IMR-90 (cell line): ENCODE data around the gene CYREN. TPM values are rescaled to one million over a fixed set of nuclear protein-coding genes. Genes with fewer than 3 reads are reported as not detected.

Source experiments
- ATAC-seq: fragments of 200-7000 bp; cut with Tn5 transposase; 2 replicates; pipeline ENCODE4 v1.9.1; 2020; ENCODE audit warnings: low read depth, mild to moderate bottlenecking, moderate library complexity
- BruUV-seq: library from RNA; stranded (reverse); fragments of 400-500 nt; replicated peaks from 2 replicates; lab custom pipeline; 2021; lab: Mats Ljungman, UMichigan
- CTCF ChIA-PET: fragments of 300-600 bp; formaldehyde crosslinking; extraction: SDS; loops from one replicate; lab custom pipeline; 2021; ENCODE audit warnings: antibody characterized with exemption; lab: Yijun Ruan, JAX
- POLR2A ChIA-PET: fragments of 300-600 bp; sonication (Branson Sonifier 250); formaldehyde crosslinking; loops from one replicate; lab custom pipeline; 2022; ENCODE audit warnings: antibody characterized with exemption; ENCODE audit not compliant: unreplicated experiment; lab: Charles Lee
- DNase-seq: peaks from one replicate; pipeline ENCODE4 v3.0.0; 2013
- H2AFZ ChIP-seq: replicated peaks from 2 replicates; pipeline ENCODE3; 2013; ENCODE audit warnings: low read length, mild to moderate bottlenecking; ENCODE audit not compliant: poor library complexity
- H2AK5ac ChIP-seq: 2 replicates; pipeline ENCODE4 v1.6.1; 2013; ENCODE audit warnings: low read depth, low read length, inconsistent platforms
- H2AK9ac ChIP-seq: replicated peaks from 2 replicates; pipeline ENCODE3; 2013; ENCODE audit warnings: mild to moderate bottlenecking, low read depth, low read length, moderate library complexity; ENCODE audit not compliant: poor library complexity
- H2BK120ac ChIP-seq: 2 replicates; pipeline ENCODE4 v1.6.1; 2013; ENCODE audit warnings: low read depth, low read length, inconsistent platforms
- H2BK15ac ChIP-seq: 3 replicates; pipeline ENCODE4 v1.6.1; 2013; ENCODE audit warnings: low read depth, low read length, inconsistent platforms
- H2BK20ac ChIP-seq: 2 replicates; pipeline ENCODE4 v1.6.1; 2013; ENCODE audit warnings: low read depth, mild to moderate bottlenecking, inconsistent platforms, low read length, moderate library complexity
- H2BK5ac ChIP-seq: 2 replicates; pipeline ENCODE4 v1.6.1; 2013; ENCODE audit warnings: mild to moderate bottlenecking, low read depth, low read length, inconsistent platforms; ENCODE audit not compliant: poor library complexity, severe bottlenecking
- H3K14ac ChIP-seq: replicated peaks from 2 replicates; pipeline ENCODE4 v1.6.1; 2013; ENCODE audit warnings: low read depth, low read length, inconsistent platforms
- H3K18ac ChIP-seq: 2 replicates; pipeline ENCODE4 v1.6.1; 2013; ENCODE audit warnings: low read depth, low read length, control low read depth
- H3K23ac ChIP-seq: 2 replicates; pipeline ENCODE4 v1.6.1; 2013; ENCODE audit warnings: low read depth, low read length, inconsistent platforms
- H3K27ac ChIP-seq: 2 replicates; pipeline ENCODE4 v1.5.1; 2013; ENCODE audit warnings: mild to moderate bottlenecking, control low read depth, low read length; ENCODE audit not compliant: insufficient read depth
- H3K27me3 ChIP-seq: 2 replicates; pipeline ENCODE4 v1.6.1; 2013; ENCODE audit warnings: low read length; ENCODE audit not compliant: control insufficient read depth, insufficient read depth
- H3K36me3 ChIP-seq: 2 replicates; pipeline ENCODE4 v1.6.1; 2013; ENCODE audit warnings: low read length, mixed read lengths; ENCODE audit not compliant: control insufficient read depth, insufficient read depth
- H3K4ac ChIP-seq: 2 replicates; pipeline ENCODE4 v1.6.1; 2013; ENCODE audit warnings: low read depth, low read length, inconsistent platforms
- H3K4me1 ChIP-seq: 2 replicates; pipeline ENCODE4 v1.6.1; 2013; ENCODE audit warnings: low read length, mixed read lengths; ENCODE audit not compliant: control insufficient read depth, insufficient read depth
- H3K4me2 ChIP-seq: 2 replicates; pipeline ENCODE4 v1.6.1; 2013; ENCODE audit warnings: low read depth, mild to moderate bottlenecking, control low read depth, low read length, moderate library complexity
- H3K4me3 ChIP-seq: 2 replicates; pipeline ENCODE4 v1.5.1; 2013; ENCODE audit warnings: low read depth, mild to moderate bottlenecking, control low read depth, low read length, moderate library complexity; ENCODE audit not compliant: insufficient read depth
- H3K56ac ChIP-seq: 2 replicates; pipeline ENCODE4 v1.6.1; 2013; ENCODE audit warnings: low read length, inconsistent platforms; ENCODE audit not compliant: insufficient read depth; ENCODE audit errors: extremely low read depth
- H3K79me1 ChIP-seq, 2 experiments: 2 replicates each; pipeline ENCODE4 v1.6.1; 2013; ENCODE audit warnings: low read length in 2 of 2, inconsistent platforms in 1 of 2, low read depth in 1 of 2
- H3K9ac ChIP-seq: 2 replicates; pipeline ENCODE4 v1.6.1; 2013; ENCODE audit warnings: low read depth, low read length, control low read depth
- H3K9me1 ChIP-seq: 2 replicates; pipeline ENCODE4 v1.6.1; 2013; ENCODE audit warnings: low read length, inconsistent platforms; ENCODE audit not compliant: insufficient read depth
- H3K9me3 ChIP-seq: 2 replicates; pipeline ENCODE4 v1.6.1; 2013; ENCODE audit warnings: low read length; ENCODE audit not compliant: control insufficient read depth, insufficient read depth
- H4K20me1 ChIP-seq: 2 replicates; pipeline ENCODE4 v1.6.1; 2013; ENCODE audit warnings: low read length, inconsistent platforms; ENCODE audit not compliant: insufficient read depth
- H4K5ac ChIP-seq: 2 replicates; pipeline ENCODE4 v1.6.1; 2013; ENCODE audit warnings: mild to moderate bottlenecking, low read depth, low read length, control low read depth
- H4K8ac ChIP-seq, 2 experiments: 2 replicates each; pipeline ENCODE4 v1.6.1; 2013; ENCODE audit warnings: low read depth in 2 of 2, low read length in 2 of 2, control low read depth in 1 of 2, inconsistent platforms in 1 of 2
- H4K91ac ChIP-seq: 2 replicates; pipeline ENCODE4 v1.6.1; 2013; ENCODE audit warnings: low read depth, low read length, inconsistent platforms; ENCODE audit not compliant: insufficient read depth
- MAFK ChIP-seq: IDR thresholded peaks from 2 replicates; pipeline ENCODE4 v1.6.1; 2012; ENCODE audit warnings: low read depth, low read length, improper control_type of control experiment
- MAZ ChIP-seq: IDR thresholded peaks from 2 replicates; pipeline ENCODE4 v1.6.1; 2012; ENCODE audit warnings: low read depth, mild to moderate bottlenecking, low read length, improper control_type of control experiment, moderate library complexity, borderline replicate concordance
- WGBS, 2 experiments: methylation state at CpG; one replicate each; pipeline versions ENCODE4 v1.1.5 to v1.1.7; 2013; ENCODE audit warnings: missing lambda C conversion rate in 2 of 2; ENCODE audit not compliant: insufficient read length in 1 of 2; ENCODE audit errors: extremely low coverage in 2 of 2; 5-methylcytosine and 5-hydroxymethylcytosine counted together
- dilution Hi-C: fragments of 300-500 bp; cut with HindIII; formaldehyde crosslinking; loops from one replicate; pipeline ENCODE4 v1.14.3; 2018; ENCODE audit warnings: low sequenced_read_pairs; ENCODE audit not compliant: unreplicated experiment
- in situ Hi-C: fragments of 300-500 bp; cut with MboI; formaldehyde crosslinking; loops from 3 replicates; pipeline ENCODE4 v1.14.3; 2019; ENCODE audit warnings: low sequenced_read_pairs, inconsistent platforms, mixed read lengths
- intact Hi-C: fragments of 100-400 bp; cut with micrococcal nuclease; formaldehyde crosslinking; loops from 2 replicates; pipeline ENCODE4 v1.10.0; 2022
- polyA plus RNA-seq, 3 experiments: library from polyadenylated mRNA; depleted of rRNA; stranded (reverse); fragments of >200 nt; gene quantifications; 2 replicates each; pipeline ENCODE4 v1.2.3, GENCODE V29; 2012; ENCODE audit warnings: low replicate concordance in 1 of 3
- total RNA-seq: library from RNA; depleted of rRNA; stranded (reverse); fragments of >200 nt; gene quantifications from 2 replicates; pipeline ENCODE4 v1.2.3, GENCODE V29; 2012

CYREN gene
- total and polyA plus RNA-seq, 2 of the 4 experiments (the other 2 are of a cell fraction): 26.5 to 29.2 TPM

DNA sequence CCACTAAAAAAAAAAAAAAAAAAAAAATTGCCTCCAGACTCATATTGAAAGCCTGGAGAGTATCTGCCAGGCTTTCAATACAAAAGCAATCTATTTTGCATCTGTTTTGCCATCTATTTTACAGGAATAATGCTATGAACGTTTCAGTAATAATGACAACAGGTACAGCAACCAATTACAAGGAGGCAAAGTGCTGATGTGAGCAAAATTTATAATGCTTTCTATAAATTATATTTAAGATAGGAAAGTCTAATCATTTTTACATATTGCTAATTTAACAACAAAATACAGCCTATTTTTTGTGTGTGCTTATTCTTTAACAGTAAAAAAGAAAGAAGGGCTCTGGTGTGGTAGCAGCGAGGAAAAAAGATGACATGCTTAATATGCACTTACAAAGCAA lies 30.8 kb upstream of the CYREN start:
- Histone ChIP-seq H2AFZ (no peak overlapping the region), H3K79me1 (peaks cover 4 to 12% of the 10 kb centered on the region in 2 experiments; a peak in 3 of 4 replicates), H3K9me1 (peaks cover 17% of the 10 kb centered on the region), H3K4me2 (no peak overlapping the region), H3K9ac (no peak overlapping the region), H3K36me3 (peaks cover 13% of the 10 kb centered on the region), H3K4me3 (no peak overlapping the region), H2BK15ac (no peak overlapping the region), H3K27me3 (no peaks in the 10 kb centered on the region), H2BK20ac (no peak overlapping the region), H3K14ac (no peak overlapping the region), H3K23ac (no peak overlapping the region), H3K9me3 (no peaks in the 10 kb centered on the region), H2BK5ac (no peak overlapping the region), H3K56ac (no peak overlapping the region), H4K8ac (no peak overlapping the region), H4K20me1 (no peaks in the 10 kb centered on the region), H3K4ac (no peak overlapping the region), H2AK5ac (no peak overlapping the region), H3K27ac (no peak overlapping the region), H3K18ac (no peak overlapping the region), H2BK120ac (no peak overlapping the region), H2AK9ac (no peak overlapping the region), H3K4me1 (peaks cover 5% of the 10 kb centered on the region; the same call in 1 of the 2 replicates), H4K91ac (no peak overlapping the region), H4K5ac (no peak overlapping the region)
- no CpG with 5 or more reads among the region's 2 CpGs for WGBS, 2 experiments
- CTCF ChIA-PET: no interaction called here
- DNase-seq (no peak), ATAC-seq (no peak)
- no TSS peak for BruUV-seq
- in situ Hi-C loops (no loop called here), dilution Hi-C loops (no loop called here), intact Hi-C loops (no loop called here)
- TF ChIP-seq MAFK: peak; percentile 92
- TF ChIP-seq MAZ: no peak
- POLR2A ChIA-PET: no interaction called here
